OCI-LY1 (cell line): ENCODE measurements around the gene CSAD.

ENCODE experiments used
- EZH2 ChIP-seq: fragments of 200-600 bp; sonication (generic), shearing (Covaris generic); IDR thresholded peaks from 2 replicates; pipeline ENCODE4 v1.8.0; 2017; ENCODE audit warnings: borderline replicate concordance, mixed run types, mild to moderate bottlenecking, antibody characterized with exemption, low read length, moderate library complexity, mixed read lengths
- TF ChIP-seq, protein P1 (sequence below): fragments of 200-600 bp; sonication (generic), shearing (Covaris generic); IDR thresholded peaks from 2 replicates; pipeline ENCODE4 v1.5.1; 2017; ENCODE audit warnings: mild to moderate bottlenecking, antibody characterized with exemption, low read length, moderate library complexity, mixed read lengths

DNA sequence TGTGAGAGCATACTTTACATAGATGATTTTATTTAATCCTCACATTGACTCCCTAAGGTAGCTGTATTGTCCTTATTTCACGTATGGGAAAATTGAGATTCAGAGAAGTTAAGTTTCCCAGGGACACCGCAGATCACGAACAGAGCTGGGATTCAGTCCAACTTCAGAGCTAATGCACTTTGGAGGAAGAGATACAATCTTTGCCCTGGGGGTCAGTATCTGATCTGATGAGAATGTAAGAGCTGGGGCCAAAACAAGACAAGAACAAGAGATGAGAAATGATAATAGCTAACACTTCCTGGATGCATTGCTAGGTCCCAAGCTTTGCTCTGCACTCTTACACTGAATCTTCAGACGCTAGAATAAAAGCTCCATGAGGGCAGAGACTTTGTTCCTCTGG lies 6.0 kb upstream of the CSAD start:
- TF ChIP-seq, protein P1, sequence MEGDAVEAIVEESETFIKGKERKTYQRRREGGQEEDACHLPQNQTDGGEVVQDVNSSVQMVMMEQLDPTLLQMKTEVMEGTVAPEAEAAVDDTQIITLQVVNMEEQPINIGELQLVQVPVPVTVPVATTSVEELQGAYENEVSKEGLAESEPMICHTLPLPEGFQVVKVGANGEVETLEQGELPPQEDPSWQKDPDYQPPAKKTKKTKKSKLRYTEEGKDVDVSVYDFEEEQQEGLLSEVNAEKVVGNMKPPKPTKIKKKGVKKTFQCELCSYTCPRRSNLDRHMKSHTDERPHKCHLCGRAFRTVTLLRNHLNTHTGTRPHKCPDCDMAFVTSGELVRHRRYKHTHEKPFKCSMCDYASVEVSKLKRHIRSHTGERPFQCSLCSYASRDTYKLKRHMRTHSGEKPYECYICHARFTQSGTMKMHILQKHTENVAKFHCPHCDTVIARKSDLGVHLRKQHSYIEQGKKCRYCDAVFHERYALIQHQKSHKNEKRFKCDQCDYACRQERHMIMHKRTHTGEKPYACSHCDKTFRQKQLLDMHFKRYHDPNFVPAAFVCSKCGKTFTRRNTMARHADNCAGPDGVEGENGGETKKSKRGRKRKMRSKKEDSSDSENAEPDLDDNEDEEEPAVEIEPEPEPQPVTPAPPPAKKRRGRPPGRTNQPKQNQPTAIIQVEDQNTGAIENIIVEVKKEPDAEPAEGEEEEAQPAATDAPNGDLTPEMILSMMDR: no peak
- TF ChIP-seq EZH2: no peak
